Measurements from ENCODE around the gene XRCC5.
"Not testable (repeated sequence)": the region's sequence is repeated elsewhere in the genome, so short reads cannot be mapped to it uniquely, and the experiment has no call there.

Gene XRCC5

GRCh38 chr2:216108967-216109921, at the start of gene XRCC5:
Gene XRCC5 (plus strand): TSS chr2:216109348. CDS start chr2:216109437, 89 bp downstream.
- in situ Hi-C loops (cut with MboI; ENCODE audit: low sequenced_read_pairs) = loop anchor here (25.0 kb wide), 1 partner anchor 303 kb away; the partner anchor contains the start of gene SMARCAL1

- in situ Hi-C loops (cut with MboI; ENCODE audit: low sequenced_read_pairs) = no loop called here
Measured at GRCh38 chr2:216064014-216064630, 45.0 kb upstream of the XRCC5 start.

GRCh38 chr2:216064665-216065064, 44.5 kb upstream of the XRCC5 start:
- in situ Hi-C loops (cut with MboI; ENCODE audit: low sequenced_read_pairs) = no loop called here

GRCh38 chr2:216066230-216066629, 42.9 kb upstream of the XRCC5 start:
- in situ Hi-C loops (cut with MboI; ENCODE audit: low sequenced_read_pairs) = no loop called here

DNA sequence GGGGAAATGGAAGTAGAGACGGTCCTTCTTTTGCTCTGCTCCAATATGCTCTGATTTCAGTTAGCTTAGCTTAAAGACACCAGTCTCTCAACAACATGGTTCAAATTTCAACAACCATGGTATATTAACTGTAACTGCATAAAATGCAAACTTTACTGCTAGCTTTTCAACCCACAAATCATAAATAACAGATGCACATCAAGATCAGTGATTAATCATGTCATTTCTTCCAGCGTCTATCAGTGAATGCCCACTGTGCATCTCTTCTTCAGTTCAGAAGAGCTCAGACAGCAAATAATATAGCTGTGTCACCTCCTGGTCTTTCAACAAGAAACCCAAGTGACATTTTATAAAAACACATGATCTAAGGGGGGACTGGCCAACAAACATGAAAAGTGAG, 40.1 kb upstream of the XRCC5 start:
- in situ Hi-C loops (cut with MboI; ENCODE audit: low sequenced_read_pairs) = no loop called here

DNA sequence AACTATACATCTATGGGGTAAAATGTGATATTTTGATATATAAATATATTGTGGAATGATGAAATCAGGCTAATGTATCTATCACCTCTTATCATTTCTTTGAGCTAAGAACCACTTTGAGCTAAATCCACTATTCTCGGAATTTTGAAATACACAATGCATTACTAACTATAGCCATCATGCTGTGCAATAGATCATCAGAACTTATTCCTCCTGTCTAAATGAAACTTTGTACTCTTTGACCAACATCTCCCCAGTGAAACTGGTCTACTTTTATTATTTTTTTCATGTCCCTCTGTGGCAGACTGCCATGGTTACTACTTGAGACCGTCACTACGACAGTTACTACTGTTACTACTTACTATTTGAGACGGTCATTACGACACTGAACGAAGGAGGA, 39.0 kb upstream of the XRCC5 start:
- in situ Hi-C loops (cut with MboI; ENCODE audit: low sequenced_read_pairs) = no loop called here

- in situ Hi-C loops (cut with MboI; ENCODE audit: low sequenced_read_pairs) = no loop called here
Measured at GRCh38 chr2:216071111-216071851, 37.9 kb upstream of the XRCC5 start.

GRCh38 chr2:216072473-216072872, 36.7 kb upstream of the XRCC5 start:
- in situ Hi-C loops (cut with MboI; ENCODE audit: low sequenced_read_pairs) = no loop called here

DNA sequence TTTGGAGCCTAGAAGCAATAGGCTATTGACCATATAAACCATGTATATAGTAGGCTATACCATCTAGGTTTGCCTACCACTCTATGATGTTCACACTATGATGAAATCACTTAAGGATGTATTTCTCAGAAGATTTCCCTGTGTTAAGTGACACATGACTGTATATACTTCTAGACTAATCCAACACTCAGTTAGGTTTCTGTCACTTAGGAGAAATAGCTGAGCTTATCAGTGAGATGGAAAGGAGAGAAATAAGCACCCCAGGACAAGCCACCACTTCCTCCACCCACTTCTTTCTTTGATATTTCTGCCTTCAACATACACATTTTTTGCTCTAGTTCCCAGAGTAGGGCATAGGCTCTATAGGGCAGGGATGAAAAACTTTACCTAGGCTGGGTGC, 35.4 kb upstream of the XRCC5 start:
- in situ Hi-C loops (cut with MboI; ENCODE audit: low sequenced_read_pairs) = no loop called here

GRCh38 chr2:216074380-216074779, 34.8 kb upstream of the XRCC5 start:
- in situ Hi-C loops (cut with MboI; ENCODE audit: low sequenced_read_pairs) = no loop called here

- in situ Hi-C loops (cut with MboI; ENCODE audit: low sequenced_read_pairs) = no loop called here
Measured at GRCh38 chr2:216074794-216075193, 34.4 kb upstream of the XRCC5 start.

GRCh38 chr2:216075510-216076485, 33.4 kb upstream of the XRCC5 start:
- in situ Hi-C loops (cut with MboI; ENCODE audit: low sequenced_read_pairs) = no loop called here

- in situ Hi-C loops (cut with MboI; ENCODE audit: low sequenced_read_pairs) = no loop called here
Measured at GRCh38 chr2:216078776-216079175, 30.4 kb upstream of the XRCC5 start.

DNA sequence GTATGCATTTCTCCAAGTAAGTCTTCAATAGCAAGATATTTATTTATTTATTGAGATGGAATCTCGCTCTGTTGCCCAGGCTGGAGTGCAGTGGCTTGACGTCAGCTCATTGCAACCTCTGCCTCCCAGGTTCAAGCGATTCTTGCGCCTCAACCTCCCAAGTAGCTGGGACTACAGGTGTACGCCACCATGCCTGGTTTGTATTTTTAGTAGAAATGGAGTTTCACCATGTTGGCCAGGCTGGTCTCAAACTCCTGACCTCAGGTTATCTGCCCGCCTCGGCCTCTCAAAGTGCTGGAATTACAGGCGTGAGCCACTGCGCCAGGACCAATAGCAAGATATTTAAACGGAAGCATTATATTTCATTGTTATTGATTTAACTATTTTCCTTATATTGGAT, 29.1 kb upstream of the XRCC5 start:
- in situ Hi-C loops (cut with MboI; ENCODE audit: low sequenced_read_pairs) = not testable (repeated sequence)

DNA sequence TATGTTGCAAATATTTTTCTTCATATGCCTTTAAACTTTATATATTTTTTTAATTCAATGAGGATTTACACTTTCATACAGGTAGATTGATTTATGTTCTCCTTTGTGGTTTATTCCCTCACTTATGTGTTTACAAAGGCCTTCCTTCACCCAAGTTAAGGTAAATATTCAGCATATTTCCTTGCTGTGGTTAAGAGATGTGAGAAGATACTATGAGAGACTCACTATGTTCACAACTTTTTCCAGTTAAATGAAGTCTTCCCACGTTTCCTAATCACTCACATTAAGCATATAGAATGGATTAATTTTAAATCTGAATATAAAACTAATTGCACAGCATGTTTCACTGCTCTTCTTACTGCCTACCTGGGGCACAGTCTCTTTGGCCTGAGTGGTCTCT, 28.1 kb upstream of the XRCC5 start:
- in situ Hi-C loops (cut with MboI; ENCODE audit: low sequenced_read_pairs) = no loop called here

DNA sequence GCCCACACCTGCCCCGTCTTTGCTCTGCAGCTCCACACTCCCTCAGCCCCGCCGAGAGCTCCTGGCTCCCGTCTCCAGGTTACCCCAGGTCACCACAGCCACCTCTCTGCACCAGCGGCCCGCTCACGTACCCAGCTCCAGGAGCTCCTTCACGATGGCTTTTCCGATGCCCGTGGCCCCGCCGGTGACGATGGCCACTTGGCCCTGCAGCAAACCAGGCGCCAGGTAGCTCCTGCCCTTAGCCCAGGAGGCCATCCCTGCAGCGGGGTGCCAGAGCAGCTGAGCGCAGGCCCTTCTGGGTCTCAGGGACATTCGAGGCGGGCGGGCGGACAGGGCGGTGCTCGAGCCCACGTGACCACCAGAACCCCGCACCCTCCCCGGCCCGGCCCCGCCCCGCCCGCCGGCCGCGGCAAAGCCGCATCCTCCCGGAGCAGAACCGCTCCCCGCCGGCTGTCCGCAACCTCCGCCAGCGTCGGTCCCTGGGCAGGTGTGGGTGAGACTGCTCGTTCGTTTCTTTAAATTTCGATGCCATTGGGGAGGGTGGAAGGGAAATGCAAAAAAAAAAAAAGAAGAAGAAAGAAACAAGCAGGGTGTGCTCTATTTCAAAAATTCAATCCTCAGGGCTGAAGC, 27.5 kb upstream of the XRCC5 start, which contains the start of the genes PECR and TMEM169:
Gene PECR (minus strand): TSS at position 323 of the 630 bp plus-strand sequence. CDS start 68 bp downstream, at position 255.
Gene TMEM169 (plus strand): TSS at position 433 of the 630 bp plus-strand sequence. CDS start 14,045 bp downstream, outside the sequence.
- in situ Hi-C loops (cut with MboI; ENCODE audit: low sequenced_read_pairs) = no loop called here

GRCh38 chr2:216082117-216082711, 26.9 kb upstream of the XRCC5 start:
- in situ Hi-C loops (cut with MboI; ENCODE audit: low sequenced_read_pairs) = no loop called here

GRCh38 chr2:216082805-216083204, 26.3 kb upstream of the XRCC5 start:
- in situ Hi-C loops (cut with MboI; ENCODE audit: low sequenced_read_pairs) = no loop called here
